Measurements from ENCODE around the gene ARHGAP5. TPM values are rescaled to one million over a fixed set of nuclear protein-coding genes. Genes with fewer than 3 reads are reported as not detected.

The ARHGAP5 gene
- total and polyA plus RNA-seq, 2 experiments from 2014 or later: 22.1 to 72.6 TPM

DNA sequence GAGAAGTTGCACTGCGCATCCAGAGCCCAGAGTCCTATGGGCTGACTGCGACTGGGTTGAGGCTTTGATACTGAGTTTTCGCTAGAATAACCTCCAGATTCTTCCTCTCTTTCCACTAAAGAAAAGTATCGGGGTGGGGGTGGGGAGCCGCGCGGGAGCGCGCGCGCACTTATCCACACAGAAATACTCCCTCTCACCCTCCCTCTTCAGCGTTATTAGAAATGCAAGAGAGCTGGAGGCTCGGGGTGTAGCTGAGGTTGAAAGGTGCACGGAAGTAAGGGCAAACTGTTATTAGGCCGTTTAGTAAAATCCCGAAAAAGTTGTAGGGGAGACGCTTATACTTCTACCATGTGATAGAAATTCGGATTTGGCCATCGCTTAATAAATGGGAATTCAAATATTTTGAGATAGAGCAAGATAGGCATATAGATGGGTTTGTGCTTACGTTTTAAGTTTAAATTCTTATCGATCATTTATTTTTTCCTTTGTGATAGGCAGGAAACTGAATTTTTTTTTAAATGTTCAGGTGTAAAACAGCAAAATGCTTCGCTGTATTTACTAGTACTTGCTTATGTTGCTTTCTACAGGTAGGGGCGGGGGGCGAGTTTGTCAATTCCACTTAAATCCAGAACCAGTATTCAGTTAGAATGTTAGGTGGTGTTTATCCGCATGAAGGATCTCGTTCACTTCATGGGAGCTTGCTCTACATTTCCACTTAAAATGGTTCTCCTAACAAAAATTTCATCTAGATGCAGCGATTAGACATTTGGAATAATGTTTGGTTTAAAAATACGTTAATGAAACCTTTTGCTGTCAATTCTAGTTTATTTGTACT, 1.1 kb downstream of the ARHGAP5 start:
- peak overlapping the region; percentile 98 for H3K4me3 Mint-ChIP-seq
- no peak overlapping the region for H2AFZ ChIP-seq
- H3K4me1 Mint-ChIP-seq: peaks cover 50% of the 10 kb centered on the region

DNA sequence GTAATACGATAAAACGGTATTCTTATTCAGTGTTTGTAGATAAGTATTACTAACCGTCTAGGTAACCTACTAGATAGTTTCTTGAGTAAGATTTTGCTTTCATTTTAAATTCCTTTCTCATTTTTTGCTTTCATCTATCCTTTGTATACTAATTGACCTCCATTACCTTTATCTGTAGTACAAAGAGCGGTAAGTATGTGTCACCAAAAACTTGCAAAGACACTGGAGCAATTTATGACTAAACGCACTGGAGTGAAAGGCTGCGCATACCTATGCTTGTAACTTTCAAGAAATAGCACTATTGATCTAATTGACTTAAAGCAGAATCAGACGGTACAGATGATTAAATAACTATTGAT, 1.7 kb downstream of the ARHGAP5 start:
- Mint-ChIP-seq H3K27ac (no peak overlapping the region), H3K9me3 (no peaks in the 10 kb centered on the region), H3K4me3 (peak overlapping the region; percentile 98), H3K4me1 (peaks cover 45% of the 10 kb centered on the region), H3K36me3 (ENCODE audit: low read depth) (no peaks in the 10 kb centered on the region), H3K27me3 (ENCODE audit: insufficient read depth, low read depth, poor library complexity) (peaks cover 4% of the 10 kb centered on the region)
- Histone ChIP-seq H3K27ac (ENCODE audit: low read depth) (no peak overlapping the region), H3K27me3 (ENCODE audit: insufficient read depth) (no peaks in the 10 kb centered on the region), H3K79me2 (replicated peaks; ENCODE audit: insufficient read depth) (peaks cover 62% of the 10 kb centered on the region), H3K4me2 (peak overlapping the region; percentile 90), H3K4me1 (ENCODE audit: insufficient read depth) (peaks cover 43% of the 10 kb centered on the region), H3F3A (replicated peaks; ENCODE audit: low read depth) (0 out of 2 replicates have a peak, but pooled peaks cover 5% of the 10 kb centered on the region), H3K36me3 (ENCODE audit: insufficient read depth) (no peaks in the 10 kb centered on the region), H3K4me3 (peak overlapping the region; percentile 67), H3K9me2 (ENCODE audit: insufficient read depth) (no peaks in the 10 kb centered on the region), H4K20me1 (replicated peaks; ENCODE audit: insufficient read depth) (peaks cover 21% of the 10 kb centered on the region), H2AFZ (no peak overlapping the region)
- ATAC-seq: no peak
- no peak for DNase-seq (ENCODE audit: low spot score)
- TF ChIP-seq, protein P1, sequence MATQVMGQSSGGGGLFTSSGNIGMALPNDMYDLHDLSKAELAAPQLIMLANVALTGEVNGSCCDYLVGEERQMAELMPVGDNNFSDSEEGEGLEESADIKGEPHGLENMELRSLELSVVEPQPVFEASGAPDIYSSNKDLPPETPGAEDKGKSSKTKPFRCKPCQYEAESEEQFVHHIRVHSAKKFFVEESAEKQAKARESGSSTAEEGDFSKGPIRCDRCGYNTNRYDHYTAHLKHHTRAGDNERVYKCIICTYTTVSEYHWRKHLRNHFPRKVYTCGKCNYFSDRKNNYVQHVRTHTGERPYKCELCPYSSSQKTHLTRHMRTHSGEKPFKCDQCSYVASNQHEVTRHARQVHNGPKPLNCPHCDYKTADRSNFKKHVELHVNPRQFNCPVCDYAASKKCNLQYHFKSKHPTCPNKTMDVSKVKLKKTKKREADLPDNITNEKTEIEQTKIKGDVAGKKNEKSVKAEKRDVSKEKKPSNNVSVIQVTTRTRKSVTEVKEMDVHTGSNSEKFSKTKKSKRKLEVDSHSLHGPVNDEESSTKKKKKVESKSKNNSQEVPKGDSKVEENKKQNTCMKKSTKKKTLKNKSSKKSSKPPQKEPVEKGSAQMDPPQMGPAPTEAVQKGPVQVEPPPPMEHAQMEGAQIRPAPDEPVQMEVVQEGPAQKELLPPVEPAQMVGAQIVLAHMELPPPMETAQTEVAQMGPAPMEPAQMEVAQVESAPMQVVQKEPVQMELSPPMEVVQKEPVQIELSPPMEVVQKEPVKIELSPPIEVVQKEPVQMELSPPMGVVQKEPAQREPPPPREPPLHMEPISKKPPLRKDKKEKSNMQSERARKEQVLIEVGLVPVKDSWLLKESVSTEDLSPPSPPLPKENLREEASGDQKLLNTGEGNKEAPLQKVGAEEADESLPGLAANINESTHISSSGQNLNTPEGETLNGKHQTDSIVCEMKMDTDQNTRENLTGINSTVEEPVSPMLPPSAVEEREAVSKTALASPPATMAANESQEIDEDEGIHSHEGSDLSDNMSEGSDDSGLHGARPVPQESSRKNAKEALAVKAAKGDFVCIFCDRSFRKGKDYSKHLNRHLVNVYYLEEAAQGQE (IDR thresholded peaks at IDR 0.05; ENCODE audit: unreplicated experiment): no peak
- TF ChIP-seq EZH2phosphoT487 (IDR thresholded peaks at IDR 0.05; ENCODE audit: unreplicated experiment) (no peak), STAT1 (IDR thresholded peaks at IDR 0.05; ENCODE audit: unreplicated experiment) (no peak), POLR2AphosphoS5 (IDR thresholded peaks at IDR 0.05; ENCODE audit: low read depth) (no peak), ZNF331 (CRISPR knock-in tag; IDR thresholded peaks at IDR 0.05; ENCODE audit: low read depth) (no peak), JUNB (IDR thresholded peaks at IDR 0.05; ENCODE audit: unreplicated experiment) (no peak), ZNF114 (CRISPR knock-in tag; IDR thresholded peaks at IDR 0.05) (no peak)
- TF ChIP-seq, protein P2, sequence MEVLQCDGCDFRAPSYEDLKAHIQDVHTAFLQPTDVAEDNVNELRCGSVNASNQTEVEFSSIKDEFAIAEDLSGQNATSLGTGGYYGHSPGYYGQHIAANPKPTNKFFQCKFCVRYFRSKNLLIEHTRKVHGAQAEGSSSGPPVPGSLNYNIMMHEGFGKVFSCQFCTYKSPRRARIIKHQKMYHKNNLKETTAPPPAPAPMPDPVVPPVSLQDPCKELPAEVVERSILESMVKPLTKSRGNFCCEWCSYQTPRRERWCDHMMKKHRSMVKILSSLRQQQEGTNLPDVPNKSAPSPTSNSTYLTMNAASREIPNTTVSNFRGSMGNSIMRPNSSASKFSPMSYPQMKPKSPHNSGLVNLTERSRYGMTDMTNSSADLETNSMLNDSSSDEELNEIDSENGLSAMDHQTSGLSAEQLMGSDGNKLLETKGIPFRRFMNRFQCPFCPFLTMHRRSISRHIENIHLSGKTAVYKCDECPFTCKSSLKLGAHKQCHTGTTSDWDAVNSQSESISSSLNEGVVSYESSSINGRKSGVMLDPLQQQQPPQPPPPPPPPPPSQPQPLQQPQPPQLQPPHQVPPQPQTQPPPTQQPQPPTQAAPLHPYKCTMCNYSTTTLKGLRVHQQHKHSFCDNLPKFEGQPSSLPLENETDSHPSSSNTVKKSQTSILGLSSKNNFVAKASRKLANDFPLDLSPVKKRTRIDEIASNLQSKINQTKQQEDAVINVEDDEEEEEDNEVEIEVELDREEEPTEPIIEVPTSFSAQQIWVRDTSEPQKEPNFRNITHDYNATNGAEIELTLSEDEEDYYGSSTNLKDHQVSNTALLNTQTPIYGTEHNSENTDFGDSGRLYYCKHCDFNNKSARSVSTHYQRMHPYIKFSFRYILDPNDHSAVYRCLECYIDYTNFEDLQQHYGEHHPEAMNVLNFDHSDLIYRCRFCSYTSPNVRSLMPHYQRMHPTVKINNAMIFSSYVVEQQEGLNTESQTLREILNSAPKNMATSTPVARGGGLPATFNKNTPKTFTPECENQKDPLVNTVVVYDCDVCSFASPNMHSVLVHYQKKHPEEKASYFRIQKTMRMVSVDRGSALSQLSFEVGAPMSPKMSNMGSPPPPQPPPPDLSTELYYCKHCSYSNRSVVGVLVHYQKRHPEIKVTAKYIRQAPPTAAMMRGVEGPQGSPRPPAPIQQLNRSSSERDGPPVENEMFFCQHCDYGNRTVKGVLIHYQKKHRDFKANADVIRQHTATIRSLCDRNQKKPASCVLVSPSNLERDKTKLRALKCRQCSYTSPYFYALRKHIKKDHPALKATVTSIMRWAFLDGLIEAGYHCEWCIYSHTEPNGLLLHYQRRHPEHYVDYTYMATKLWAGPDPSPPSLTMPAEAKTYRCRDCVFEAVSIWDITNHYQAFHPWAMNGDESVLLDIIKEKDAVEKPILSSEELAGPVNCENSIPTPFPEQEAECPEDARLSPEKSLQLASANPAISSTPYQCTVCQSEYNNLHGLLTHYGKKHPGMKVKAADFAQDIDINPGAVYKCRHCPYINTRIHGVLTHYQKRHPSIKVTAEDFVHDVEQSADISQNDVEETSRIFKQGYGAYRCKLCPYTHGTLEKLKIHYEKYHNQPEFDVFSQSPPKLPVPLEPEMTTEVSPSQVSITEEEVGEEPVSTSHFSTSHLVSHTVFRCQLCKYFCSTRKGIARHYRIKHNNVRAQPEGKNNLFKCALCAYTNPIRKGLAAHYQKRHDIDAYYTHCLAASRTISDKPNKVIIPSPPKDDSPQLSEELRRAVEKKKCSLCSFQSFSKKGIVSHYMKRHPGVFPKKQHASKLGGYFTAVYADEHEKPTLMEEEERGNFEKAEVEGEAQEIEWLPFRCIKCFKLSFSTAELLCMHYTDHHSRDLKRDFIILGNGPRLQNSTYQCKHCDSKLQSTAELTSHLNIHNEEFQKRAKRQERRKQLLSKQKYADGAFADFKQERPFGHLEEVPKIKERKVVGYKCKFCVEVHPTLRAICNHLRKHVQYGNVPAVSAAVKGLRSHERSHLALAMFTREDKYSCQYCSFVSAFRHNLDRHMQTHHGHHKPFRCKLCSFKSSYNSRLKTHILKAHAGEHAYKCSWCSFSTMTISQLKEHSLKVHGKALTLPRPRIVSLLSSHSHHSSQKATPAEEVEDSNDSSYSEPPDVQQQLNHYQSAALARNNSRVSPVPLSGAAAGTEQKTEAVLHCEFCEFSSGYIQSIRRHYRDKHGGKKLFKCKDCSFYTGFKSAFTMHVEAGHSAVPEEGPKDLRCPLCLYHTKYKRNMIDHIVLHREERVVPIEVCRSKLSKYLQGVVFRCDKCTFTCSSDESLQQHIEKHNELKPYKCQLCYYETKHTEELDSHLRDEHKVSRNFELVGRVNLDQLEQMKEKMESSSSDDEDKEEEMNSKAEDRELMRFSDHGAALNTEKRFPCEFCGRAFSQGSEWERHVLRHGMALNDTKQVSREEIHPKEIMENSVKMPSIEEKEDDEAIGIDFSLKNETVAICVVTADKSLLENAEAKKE (CRISPR knock-in tag; IDR thresholded peaks at IDR 0.05): no peak
- TF ChIP-seq, protein P3, sequence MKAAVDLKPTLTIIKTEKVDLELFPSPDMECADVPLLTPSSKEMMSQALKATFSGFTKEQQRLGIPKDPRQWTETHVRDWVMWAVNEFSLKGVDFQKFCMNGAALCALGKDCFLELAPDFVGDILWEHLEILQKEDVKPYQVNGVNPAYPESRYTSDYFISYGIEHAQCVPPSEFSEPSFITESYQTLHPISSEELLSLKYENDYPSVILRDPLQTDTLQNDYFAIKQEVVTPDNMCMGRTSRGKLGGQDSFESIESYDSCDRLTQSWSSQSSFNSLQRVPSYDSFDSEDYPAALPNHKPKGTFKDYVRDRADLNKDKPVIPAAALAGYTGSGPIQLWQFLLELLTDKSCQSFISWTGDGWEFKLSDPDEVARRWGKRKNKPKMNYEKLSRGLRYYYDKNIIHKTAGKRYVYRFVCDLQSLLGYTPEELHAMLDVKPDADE (IDR thresholded peaks at IDR 0.05): no peak

More for the DNA sequence above, 1.1 kb downstream of the ARHGAP5 start:
- no peak for TF ChIP-seq STAT1 (IDR thresholded peaks at IDR 0.05; ENCODE audit: unreplicated experiment)
- no peak for TF ChIP-seq POLR2AphosphoS5 (IDR thresholded peaks at IDR 0.05; ENCODE audit: low read depth)
- no peak for TF ChIP-seq NANOG (IDR thresholded peaks at IDR 0.05; ENCODE audit: borderline replicate concordance)
- no peak for TF ChIP-seq CREB1 (CRISPR knock-in tag; IDR thresholded peaks at IDR 0.05; ENCODE audit: low read depth)
- TF ChIP-seq EZH2 (IDR thresholded peaks at IDR 0.05; ENCODE audit: low read depth, unreplicated experiment): no peak
- Histone ChIP-seq H3K4me1 (ENCODE audit: insufficient read depth) (peaks cover 43% of the 10 kb centered on the region), H3K4me3 (peak overlapping the region; percentile 67), H3K79me2 (replicated peaks; ENCODE audit: insufficient read depth) (peaks cover 56% of the 10 kb centered on the region), H3K4me2 (peak overlapping the region; percentile 90), H4K20me1 (replicated peaks; ENCODE audit: insufficient read depth) (peaks cover 19% of the 10 kb centered on the region), H3K27me3 (ENCODE audit: insufficient read depth) (no peaks in the 10 kb centered on the region), H3K36me3 (ENCODE audit: insufficient read depth) (no peaks in the 10 kb centered on the region), H3K9me2 (ENCODE audit: insufficient read depth) (no peaks in the 10 kb centered on the region), H3K27ac (ENCODE audit: low read depth) (peak overlapping the region; percentile 87), H3F3A (replicated peaks; ENCODE audit: low read depth) (0 out of 2 replicates have a peak, but pooled peaks cover 5% of the 10 kb centered on the region)
- Mint-ChIP-seq H3K27ac (peak overlapping the region; percentile 98), H3K36me3 (ENCODE audit: low read depth) (no peaks in the 10 kb centered on the region), H3K9me3 (no peaks in the 10 kb centered on the region), H3K27me3 (ENCODE audit: insufficient read depth, low read depth, poor library complexity) (peaks cover 4% of the 10 kb centered on the region)
- DNase-seq (ENCODE audit: low spot score): peak; percentile 8
- ATAC-seq: no peak
